Ascending aorta (tissue), 2 donors: ENCODE results near the gene SORCS2. TPM values are rescaled to one million over a fixed set of nuclear protein-coding genes. Genes with fewer than 3 reads are reported as not detected.

Experiments used
- DNase-seq, 2 donors: peaks; one replicate each; pipeline ENCODE4 v3.0.0-alpha.2; 2019; ENCODE audit warnings: low spot score in 2 of 2
- H3K27ac ChIP-seq, 2 donors: fragments of 200-600 bp; sonication (generic); one replicate each; pipeline ENCODE4 v1.5.1; 2016 to 2017; ENCODE audit warnings: mild to moderate bottlenecking in 1 of 2
- H3K27me3 ChIP-seq: fragments of 200-600 bp; sonication (generic); one replicate; pipeline ENCODE4 v1.5.1; 2017
- H3K36me3 ChIP-seq, 2 donors: fragments of 200-600 bp; sonication (generic); one replicate each; pipeline ENCODE4 v1.5.1; 2016
- H3K4me1 ChIP-seq, 2 donors: fragments of 200-600 bp; sonication (generic); one replicate each; pipeline ENCODE4 v1.5.1; 2016 to 2017; ENCODE audit warnings: mild to moderate bottlenecking in 1 of 2
- H3K4me3 ChIP-seq, 2 donors: fragments of 200-600 bp; sonication (generic); one replicate each; pipeline ENCODE4 v1.5.1; 2016 to 2017; ENCODE audit warnings: mild to moderate bottlenecking in 1 of 2
- H3K9me3 ChIP-seq, 2 donors: fragments of 200-600 bp; sonication (generic); one replicate each; pipeline ENCODE4 v1.5.1; 2016
- intact Hi-C: fragments of 100-400 bp; cut with DNase I; formaldehyde crosslinking; loops from one replicate; pipeline ENCODE4 v1.15.1; 2023
- total RNA-seq: library from RNA; depleted of rRNA; stranded (reverse); fragments of >200 nt; gene quantifications from one replicate; pipeline ENCODE4 v1.1.0, GENCODE V29; 2016
- TF ChIP-seq, protein P1 (sequence below), 3 experiments: fragments of 200-600 bp in 2 of 3; fragments of 450-650 bp in 1 of 3; sonication (generic) in 2 of 3; IDR thresholded peaks; one replicate each; pipeline ENCODE4 v1.5.1; 2016 to 2019; ENCODE audit warnings: antibody characterized with exemption in 3 of 3, mild to moderate bottlenecking in 1 of 3, moderate library complexity in 1 of 3

The SORCS2 gene
- total RNA-seq, 1 donor from 2014 or later: 0.32 TPM

DNA sequence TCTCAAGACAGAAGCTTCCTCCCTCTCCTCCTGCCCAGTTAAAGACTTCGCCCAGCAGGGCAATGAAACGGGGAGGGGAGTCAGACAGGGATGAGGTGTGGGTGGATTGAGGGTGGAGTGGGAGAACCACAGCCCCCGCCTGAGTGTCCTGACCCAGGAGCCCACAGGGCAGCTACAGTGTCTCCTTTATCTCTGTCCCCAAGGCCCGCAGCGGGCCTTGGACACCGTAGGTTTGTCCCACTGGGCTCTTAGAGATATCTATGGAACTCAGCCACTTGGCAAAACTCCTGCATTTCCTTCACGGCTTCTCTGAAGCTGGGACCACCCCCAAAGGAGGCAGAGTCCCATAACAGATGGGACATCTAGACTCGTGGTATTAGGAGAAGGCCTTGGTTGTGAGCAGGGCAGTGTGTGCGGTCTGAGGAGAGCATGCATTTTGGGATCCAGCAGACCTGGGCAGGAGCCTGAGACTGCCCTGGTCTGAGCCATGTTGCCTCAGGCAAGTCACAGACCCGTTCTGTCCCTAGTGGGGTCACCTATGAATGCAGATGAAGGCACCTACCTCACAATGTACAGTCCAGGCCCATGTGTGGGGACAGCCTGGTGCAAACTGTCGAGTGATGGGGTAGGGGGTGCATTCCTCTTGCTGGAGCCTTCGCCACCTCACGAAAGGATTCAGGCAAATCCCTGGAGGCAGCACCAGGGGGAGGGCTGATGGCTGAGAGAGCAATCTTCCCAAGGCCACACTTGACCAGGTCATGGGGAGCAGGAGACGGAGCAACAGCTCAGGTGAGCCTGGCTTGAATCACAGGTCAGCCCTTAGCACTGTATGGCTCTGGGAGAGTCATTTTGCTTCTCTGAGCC is 468.1 kb downstream of the SORCS2 start:
- intact Hi-C loops: no loop called here
- no peak overlapping the region for H3K27ac ChIP-seq
- H3K4me1 ChIP-seq: no peaks in the 10 kb centered on the region
- H3K9me3 ChIP-seq: no peaks in the 10 kb centered on the region
- no peaks in the 10 kb centered on the region for H3K36me3 ChIP-seq
- no peaks in the 10 kb centered on the region for H3K27me3 ChIP-seq
- no peak for DNase-seq
- H3K4me3 ChIP-seq: no peak overlapping the region
- TF ChIP-seq, protein P1, sequence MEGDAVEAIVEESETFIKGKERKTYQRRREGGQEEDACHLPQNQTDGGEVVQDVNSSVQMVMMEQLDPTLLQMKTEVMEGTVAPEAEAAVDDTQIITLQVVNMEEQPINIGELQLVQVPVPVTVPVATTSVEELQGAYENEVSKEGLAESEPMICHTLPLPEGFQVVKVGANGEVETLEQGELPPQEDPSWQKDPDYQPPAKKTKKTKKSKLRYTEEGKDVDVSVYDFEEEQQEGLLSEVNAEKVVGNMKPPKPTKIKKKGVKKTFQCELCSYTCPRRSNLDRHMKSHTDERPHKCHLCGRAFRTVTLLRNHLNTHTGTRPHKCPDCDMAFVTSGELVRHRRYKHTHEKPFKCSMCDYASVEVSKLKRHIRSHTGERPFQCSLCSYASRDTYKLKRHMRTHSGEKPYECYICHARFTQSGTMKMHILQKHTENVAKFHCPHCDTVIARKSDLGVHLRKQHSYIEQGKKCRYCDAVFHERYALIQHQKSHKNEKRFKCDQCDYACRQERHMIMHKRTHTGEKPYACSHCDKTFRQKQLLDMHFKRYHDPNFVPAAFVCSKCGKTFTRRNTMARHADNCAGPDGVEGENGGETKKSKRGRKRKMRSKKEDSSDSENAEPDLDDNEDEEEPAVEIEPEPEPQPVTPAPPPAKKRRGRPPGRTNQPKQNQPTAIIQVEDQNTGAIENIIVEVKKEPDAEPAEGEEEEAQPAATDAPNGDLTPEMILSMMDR (IDR thresholded peaks at IDR 0.05): no peak

DNA sequence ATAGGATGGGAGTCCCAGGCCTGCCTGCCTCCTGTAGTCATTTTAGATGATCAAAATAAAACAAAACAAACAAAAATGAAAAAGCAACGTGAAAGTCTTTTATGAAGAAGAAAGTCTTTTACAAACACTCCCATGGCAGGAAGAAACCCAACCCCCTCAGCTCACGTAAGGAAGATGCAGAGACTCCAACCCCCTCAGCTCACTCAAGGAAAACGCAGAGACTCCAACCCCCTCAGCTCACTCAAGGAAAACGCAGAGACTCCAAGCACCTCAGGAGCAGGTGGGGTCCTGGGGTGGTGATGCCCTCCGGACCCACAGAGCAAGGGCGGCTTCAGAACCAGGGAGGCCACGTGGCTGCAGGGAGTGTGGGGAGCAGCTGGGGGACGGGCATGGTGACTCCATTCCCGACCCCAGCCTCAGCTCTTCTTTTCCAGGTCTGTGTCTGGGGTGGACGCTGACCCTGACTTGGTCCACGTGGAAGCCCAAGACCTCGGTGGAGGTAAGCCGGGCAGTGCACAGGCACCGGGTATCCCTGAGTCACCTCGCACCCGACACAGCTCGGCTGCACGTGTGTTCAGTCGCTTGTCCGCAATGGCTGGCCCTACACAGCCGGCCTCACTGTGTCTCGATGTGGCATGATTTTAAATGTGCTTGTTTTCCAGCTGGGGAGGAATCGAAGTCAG is 468.9 kb downstream of the SORCS2 start:
- DNase-seq: no peak
- Histone ChIP-seq H3K36me3 (no peaks in the 10 kb centered on the region), H3K27ac (no peak overlapping the region), H3K27me3 (no peaks in the 10 kb centered on the region), H3K9me3 (no peaks in the 10 kb centered on the region), H3K4me3 (no peak overlapping the region), H3K4me1 (no peaks in the 10 kb centered on the region)
- TF ChIP-seq, protein P1 (IDR thresholded peaks at IDR 0.05): no peak
- intact Hi-C loops: no loop called here

DNA sequence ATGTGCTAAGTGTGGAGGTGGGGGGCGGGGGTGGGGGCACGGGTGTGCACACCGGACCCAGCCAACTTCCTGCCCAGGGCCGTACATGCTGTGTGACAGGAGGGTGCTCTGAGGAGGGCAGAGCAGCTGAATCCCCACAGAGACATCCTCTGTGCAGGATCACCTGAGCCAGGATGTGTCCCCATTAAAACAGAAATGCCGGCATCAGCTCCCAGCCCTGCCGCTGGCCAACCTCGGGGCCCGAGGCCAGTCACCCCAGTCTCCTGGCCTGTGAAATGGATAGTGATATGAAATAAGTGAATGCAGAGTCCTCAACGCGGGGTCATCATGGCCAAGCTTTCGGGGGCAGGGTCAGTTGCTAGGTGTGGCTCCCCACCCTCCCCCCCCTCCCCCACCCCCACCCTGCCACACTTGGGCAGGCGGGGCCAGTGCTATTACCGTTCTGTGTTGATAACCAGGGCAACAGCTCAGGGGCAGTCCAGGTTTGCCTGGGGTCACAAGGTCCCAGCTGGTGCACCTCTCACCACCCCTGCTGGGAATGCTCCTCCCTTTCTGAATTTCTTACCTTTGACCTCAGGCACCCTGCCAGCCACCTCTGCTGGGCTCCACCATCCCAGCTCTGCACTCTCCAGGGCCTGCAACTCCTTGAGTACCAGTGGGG is 469.6 kb downstream of the SORCS2 start:
- intact Hi-C loops: no loop called here
- no peaks in the 10 kb centered on the region for H3K36me3 ChIP-seq
- no peak overlapping the region for H3K27ac ChIP-seq

DNA sequence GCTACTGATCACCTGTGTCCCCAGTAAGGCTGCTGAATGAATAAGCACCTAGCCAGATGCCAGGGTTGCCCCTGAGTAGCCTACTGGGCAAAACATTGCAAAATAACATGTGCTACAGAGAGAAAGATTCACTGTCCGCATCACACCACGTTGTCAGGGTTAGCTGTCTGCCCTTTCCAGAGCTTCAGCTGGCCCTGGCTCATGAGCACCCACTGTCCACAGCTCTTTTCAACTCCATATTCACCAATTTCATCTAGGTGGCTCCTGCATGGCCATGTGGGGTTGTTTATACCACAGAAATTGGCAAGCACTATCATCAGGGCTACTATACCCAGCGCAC is 470.1 kb downstream of the SORCS2 start:
- intact Hi-C loops: no loop called here
- Histone ChIP-seq H3K4me3 (no peak overlapping the region), H3K36me3 (no peaks in the 10 kb centered on the region), H3K4me1 (no peaks in the 10 kb centered on the region), H3K27me3 (no peaks in the 10 kb centered on the region), H3K9me3 (no peaks in the 10 kb centered on the region), H3K27ac (no peak overlapping the region)
- TF ChIP-seq, protein P1 (IDR thresholded peaks at IDR 0.05): no peak
- no peak for DNase-seq

More for the DNA sequence above, 469.6 kb downstream of the SORCS2 start:
- Histone ChIP-seq H3K9me3 (no peaks in the 10 kb centered on the region), H3K27me3 (no peaks in the 10 kb centered on the region), H3K4me1 (no peaks in the 10 kb centered on the region), H3K4me3 (no peak overlapping the region)
- no peak for DNase-seq
- TF ChIP-seq, protein P1 (IDR thresholded peaks at IDR 0.05): no peak

DNA sequence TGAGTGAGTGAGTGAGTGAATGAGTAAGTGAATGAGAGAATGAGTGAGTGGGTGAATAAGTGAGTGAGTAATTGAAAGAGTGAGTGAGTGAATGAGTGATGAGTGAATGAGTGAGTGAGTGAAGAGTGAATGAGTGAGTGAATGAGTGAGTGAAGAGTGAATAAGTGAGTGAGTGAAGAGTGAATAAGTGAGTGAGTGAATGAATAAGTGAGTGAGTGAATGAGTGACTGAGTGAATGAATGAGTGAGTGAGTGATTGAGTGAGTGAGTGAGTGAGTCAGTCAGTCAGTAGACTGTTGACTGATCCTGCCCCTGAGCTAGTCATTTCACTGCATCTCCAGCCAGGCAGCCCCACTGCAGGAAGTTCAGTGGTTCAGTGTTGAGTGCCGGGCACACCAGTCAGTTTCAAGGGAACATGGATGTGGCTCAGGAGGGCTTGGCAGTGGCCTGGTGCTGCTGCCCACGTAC is 470.8 kb downstream of the SORCS2 start:
- Histone ChIP-seq H3K36me3 (no peaks in the 10 kb centered on the region), H3K4me1 (no peaks in the 10 kb centered on the region), H3K27ac (no peak overlapping the region), H3K27me3 (no peaks in the 10 kb centered on the region), H3K4me3 (no peak overlapping the region), H3K9me3 (no peaks in the 10 kb centered on the region)
- intact Hi-C loops: no loop called here
- TF ChIP-seq, protein P1 (IDR thresholded peaks at IDR 0.05): no peak
- no peak for DNase-seq
